WERI-Rb-1 (cell line): ENCODE measurements around the gene DDX18.
A peak's percentile ranks its signal among the peaks of the same experiment; 100 is the strongest.

Experiments used
- DNase-seq: peaks from one replicate; pipeline ENCODE4 v3.0.0-alpha.2; 2020
- H3K27ac ChIP-seq: fragments of 250-450 bp; sonication (Bioruptor Pico); 2 replicates; pipeline ENCODE4 v1.5.1; 2020; ENCODE audit warnings: mild to moderate bottlenecking, moderate library complexity
- H3K27me3 ChIP-seq: fragments of 250-450 bp; sonication (Bioruptor Pico); 2 replicates; pipeline ENCODE4 v1.5.1; 2021; ENCODE audit warnings: mild to moderate bottlenecking, low read depth, moderate library complexity; ENCODE audit not compliant: insufficient read depth, severe bottlenecking
- H3K36me3 ChIP-seq: fragments of 250-450 bp; sonication (Bioruptor Pico); 2 replicates; pipeline ENCODE4 v1.5.1; 2020; ENCODE audit warnings: mild to moderate bottlenecking, moderate library complexity
- H3K4me3 ChIP-seq: 2 replicates; pipeline ENCODE4 v1.5.1; 2011; ENCODE audit warnings: low read depth, mild to moderate bottlenecking, control low read depth, low read length
- H3K9me3 ChIP-seq: fragments of 250-450 bp; sonication (Bioruptor Pico); 2 replicates; pipeline ENCODE4 v1.5.1; 2021; ENCODE audit warnings: mild to moderate bottlenecking, moderate library complexity; ENCODE audit not compliant: severe bottlenecking
- CTCF ChIP-seq: IDR thresholded peaks from 2 replicates; pipeline ENCODE4 v1.5.1; 2011; ENCODE audit warnings: low read depth, mild to moderate bottlenecking, control low read depth, inconsistent platforms, low read length

The DDX18 gene

GRCh38 chr2:117835990-117836760 is 21.7 kb downstream of the DDX18 start:
- H3K27me3 ChIP-seq: no peaks in the 10 kb centered on the region
- peaks cover 3% of the 10 kb centered on the region for H3K36me3 ChIP-seq
- peak; percentile 83 for DNase-seq
- TF ChIP-seq CTCF: peak; percentile 90
- no peaks in the 10 kb centered on the region for H3K9me3 ChIP-seq
- H3K27ac ChIP-seq: no peak overlapping the region
- no peak overlapping the region for H3K4me3 ChIP-seq

GRCh38 chr2:117845304-117845703 is 30.8 kb downstream of the DDX18 start:
- Histone ChIP-seq H3K36me3 (no peaks in the 10 kb centered on the region), H3K27ac (no peak overlapping the region), H3K27me3 (no peaks in the 10 kb centered on the region), H3K9me3 (no peaks in the 10 kb centered on the region), H3K4me3 (no peak overlapping the region)
- no peak for TF ChIP-seq CTCF
- no peak for DNase-seq

GRCh38 chr2:117850015-117850414 is 35.5 kb downstream of the DDX18 start:
- H3K27ac ChIP-seq: no peak overlapping the region
- no peaks in the 10 kb centered on the region for H3K36me3 ChIP-seq
- TF ChIP-seq CTCF: no peak
- H3K4me3 ChIP-seq: no peak overlapping the region
- no peaks in the 10 kb centered on the region for H3K27me3 ChIP-seq
- no peaks in the 10 kb centered on the region for H3K9me3 ChIP-seq
- DNase-seq: peak; percentile 46

- no peak for TF ChIP-seq CTCF
- Histone ChIP-seq H3K4me3 (no peak overlapping the region; the same call in 1 of the 2 replicates), H3K27me3 (no peaks in the 10 kb centered on the region), H3K27ac (no peak overlapping the region), H3K9me3 (no peaks in the 10 kb centered on the region), H3K36me3 (no peaks in the 10 kb centered on the region)
- DNase-seq: no peak
These were observed 36.0 kb downstream of the DDX18 start for GRCh38 chr2:117850461-117850860.

GRCh38 chr2:117851969-117852368 is 37.5 kb downstream of the DDX18 start:
- Histone ChIP-seq H3K4me3 (no peak overlapping the region), H3K27me3 (no peaks in the 10 kb centered on the region), H3K9me3 (no peaks in the 10 kb centered on the region), H3K27ac (no peak overlapping the region), H3K36me3 (no peaks in the 10 kb centered on the region)
- DNase-seq: no peak
- no peak for TF ChIP-seq CTCF

GRCh38 chr2:117853316-117853715 is 38.8 kb downstream of the DDX18 start:
- Histone ChIP-seq H3K27ac (no peak overlapping the region), H3K27me3 (no peaks in the 10 kb centered on the region), H3K4me3 (no peak overlapping the region), H3K36me3 (no peaks in the 10 kb centered on the region), H3K9me3 (no peaks in the 10 kb centered on the region)
- DNase-seq: no peak
- no peak for TF ChIP-seq CTCF
